Common myeloid progenitor, CD34-positive (primary cell): Measurements from ENCODE around the gene CTNNBL1.
"Not testable (repeated sequence)": the region's sequence is repeated elsewhere in the genome, so short reads cannot be mapped to it uniquely, and the experiment has no call there.

Source experiments
- CTCF ChIA-PET: fragments of 350-600 bp; sonication (Branson Sonifier 250); formaldehyde crosslinking; loops from one replicate; lab custom pipeline; 2021; ENCODE audit warnings: antibody characterized with exemption; lab: Charles Lee
- POLR2A ChIA-PET: fragments of 350-600 bp; sonication (Branson Sonifier 250); formaldehyde crosslinking; loops from one replicate; lab custom pipeline; 2021; ENCODE audit warnings: antibody characterized with exemption; lab: Charles Lee
- DNase-seq, 3 donors: peaks; one replicate each; pipeline versions ENCODE4 v3.0.0 to v3.0.0-alpha.2; 2013
- H3K27ac ChIP-seq, 2 experiments: 1 replicate in 1 of 2; 2 replicates in 1 of 2; pipeline ENCODE4 v1.7.0; 2013; ENCODE audit warnings: inconsistent platforms in 2 of 2, low read length in 2 of 2, mild to moderate bottlenecking in 2 of 2, low read depth in 1 of 2, moderate library complexity in 1 of 2; ENCODE audit not compliant: severe bottlenecking in 2 of 2, insufficient read depth in 1 of 2, poor library complexity in 1 of 2
- H3K27me3 ChIP-seq, 5 experiments: replicated peaks in 2 of 5; 1 replicate in 3 of 5; 2 replicates in 2 of 5; pipeline versions ENCODE4 v1.6.1 to v1.7.0; 2013; ENCODE audit warnings: low read length in 4 of 5, mild to moderate bottlenecking in 2 of 5, moderate library complexity in 2 of 5, inconsistent platforms in 1 of 5; ENCODE audit not compliant: insufficient read depth in 5 of 5, control insufficient read depth in 4 of 5
- H3K36me3 ChIP-seq, 4 experiments: 1 replicate in 2 of 4; 2 replicates in 2 of 4; pipeline versions ENCODE4 v1.6.1 to v1.7.0; 2013; ENCODE audit warnings: low read length in 3 of 4, control low read depth in 1 of 4, mild to moderate bottlenecking in 1 of 4; ENCODE audit not compliant: control insufficient read depth in 4 of 4, insufficient read depth in 4 of 4
- H3K4me1 ChIP-seq, 4 experiments: 1 replicate in 3 of 4; 2 replicates in 1 of 4; pipeline versions ENCODE4 v1.6.1 to v1.7.1; 2013; ENCODE audit warnings: low read length in 3 of 4, mild to moderate bottlenecking in 3 of 4, control low read depth in 1 of 4, inconsistent platforms in 1 of 4, moderate library complexity in 1 of 4; ENCODE audit not compliant: control insufficient read depth in 4 of 4, insufficient read depth in 4 of 4; ENCODE audit errors: control extremely low read depth in 1 of 4
- H3K4me3 ChIP-seq, 7 experiments: 1 replicate in 4 of 7; 2 replicates in 3 of 7; pipeline versions ENCODE4 v1.5.1 to v1.7.0; 2013; ENCODE audit warnings: mild to moderate bottlenecking in 7 of 7, low read length in 6 of 7, moderate library complexity in 6 of 7, inconsistent platforms in 2 of 7, low read depth in 2 of 7, control low read depth in 1 of 7; ENCODE audit not compliant: insufficient read depth in 4 of 7, control insufficient read depth in 1 of 7; ENCODE audit errors: extremely low read depth in 1 of 7
- H3K9me3 ChIP-seq, 5 experiments: 1 replicate in 4 of 5; 2 replicates in 1 of 5; pipeline versions ENCODE4 v1.6.1 to v1.7.1; 2013; ENCODE audit warnings: low read length in 4 of 5, mild to moderate bottlenecking in 2 of 5, inconsistent platforms in 1 of 5, low read depth in 1 of 5, moderate library complexity in 1 of 5; ENCODE audit not compliant: control insufficient read depth in 4 of 5, insufficient read depth in 2 of 5; ENCODE audit errors: control extremely low read depth in 1 of 5
- WGBS: methylation state at CpG from one replicate; pipeline ENCODE4 v1.1.5; 2013; ENCODE audit not compliant: insufficient coverage; 5-methylcytosine and 5-hydroxymethylcytosine counted together

Gene CTNNBL1

GRCh38 chr20:37651932-37652331, 41.9 kb upstream of the CTNNBL1 start:
- WGBS: 71% methylated on average over 3 of the region's 5 CpGs
- ChIA-PET POLR2A (no interaction called here), CTCF (no interaction called here)
- H3K4me1 ChIP-seq: no peaks in the 10 kb centered on the region
- H3K9me3 ChIP-seq: no peaks in the 10 kb centered on the region
- no peaks in the 10 kb centered on the region for H3K36me3 ChIP-seq
- H3K4me3 ChIP-seq: no peak overlapping the region
- no peak overlapping the region for H3K27ac ChIP-seq
- DNase-seq: peak; percentile 47 to 75 (median 73)
- H3K27me3 ChIP-seq: peaks cover 0 to 10% (median 4%) of the 10 kb centered on the region in 5 experiments

GRCh38 chr20:37656945-37657344, 36.9 kb upstream of the CTNNBL1 start:
- Histone ChIP-seq H3K9me3 (no peaks in the 10 kb centered on the region), H3K4me3 (no peak overlapping the region), H3K27me3 (peaks cover 0 to 8% (median 0%) of the 10 kb centered on the region in 5 experiments), H3K27ac (no peak overlapping the region), H3K36me3 (no peaks in the 10 kb centered on the region), H3K4me1 (no peaks in the 10 kb centered on the region)
- CTCF ChIA-PET: no interaction called here
- 91% methylated on average over 4 of the region's 6 CpGs for WGBS
- POLR2A ChIA-PET: no interaction called here
- no peak for DNase-seq

- POLR2A ChIA-PET: no interaction called here
- H3K9me3 ChIP-seq: no peaks in the 10 kb centered on the region
- DNase-seq: no peak
- no peaks in the 10 kb centered on the region for H3K4me1 ChIP-seq
- H3K4me3 ChIP-seq: no peak overlapping the region
- WGBS: 78% methylated on average over 5 of the region's 6 CpGs
- peaks cover 0 to 5% (median 0%) of the 10 kb centered on the region in 5 experiments for H3K27me3 ChIP-seq
- no peaks in the 10 kb centered on the region for H3K36me3 ChIP-seq
- CTCF ChIA-PET: interaction anchor here (1.5 kb wide), 1 partner anchor 11 kb away, joined by 6 read pairs; no protein-coding TSS in a partner anchor
- H3K27ac ChIP-seq: no peak overlapping the region
Observed at GRCh38 chr20:37657924-37658804, 35.7 kb upstream of the CTNNBL1 start.

GRCh38 chr20:37661519-37661918, 32.3 kb upstream of the CTNNBL1 start:
- H3K9me3 ChIP-seq: peaks cover 0 to 3% (median 0%) of the 10 kb centered on the region in 5 experiments
- H3K4me1 ChIP-seq: no peaks in the 10 kb centered on the region
- 97% methylated on average over 6 of the region's 6 CpGs for WGBS
- no peak for DNase-seq
- H3K27ac ChIP-seq: no peak overlapping the region
- ChIA-PET CTCF (no interaction called here), POLR2A (no interaction called here)
- no peak overlapping the region for H3K4me3 ChIP-seq
- H3K36me3 ChIP-seq: no peaks in the 10 kb centered on the region
- peaks cover 0 to 5% (median 0%) of the 10 kb centered on the region in 5 experiments for H3K27me3 ChIP-seq

GRCh38 chr20:37662308-37662707, 31.5 kb upstream of the CTNNBL1 start:
- H3K36me3 ChIP-seq: no peaks in the 10 kb centered on the region
- DNase-seq: no peak
- 74% methylated on average over 3 of the region's 3 CpGs for WGBS
- ChIA-PET POLR2A (no interaction called here), CTCF (no interaction called here)
- no peak overlapping the region for H3K4me3 ChIP-seq
- H3K27ac ChIP-seq: no peak overlapping the region
- peaks cover 0 to 3% (median 0%) of the 10 kb centered on the region in 5 experiments for H3K9me3 ChIP-seq
- peaks cover 0 to 2% (median 0%) of the 10 kb centered on the region in 5 experiments for H3K27me3 ChIP-seq
- no peaks in the 10 kb centered on the region for H3K4me1 ChIP-seq

GRCh38 chr20:37664595-37664994, 29.2 kb upstream of the CTNNBL1 start:
- whole genome bisulfite sequencing: 94% methylated on average over 3 of the region's 4 CpGs

GRCh38 chr20:37668166-37668565, 25.7 kb upstream of the CTNNBL1 start:
- POLR2A ChIA-PET: no interaction called here
- CTCF ChIA-PET: interaction anchor here (2.2 kb wide), 1 partner anchor 9 kb away, joined by 6 read pairs; no protein-coding TSS in a partner anchor
- 98% methylated on average over 6 of the region's 9 CpGs for WGBS

More at GRCh38 chr20:37664595-37664994, 29.2 kb upstream of the CTNNBL1 start:
- CTCF ChIA-PET, H3K27ac ChIP-seq, H3K4me3 ChIP-seq, H3K27me3 ChIP-seq, H3K4me1 ChIP-seq, H3K36me3 ChIP-seq, DNase-seq, POLR2A ChIA-PET, H3K9me3 ChIP-seq: not testable (repeated sequence)

More at GRCh38 chr20:37668166-37668565, 25.7 kb upstream of the CTNNBL1 start:
- Histone ChIP-seq H3K36me3 (no peaks in the 10 kb centered on the region), H3K27me3 (peaks cover 0 to 17% (median 9%) of the 10 kb centered on the region in 5 experiments), H3K4me3 (no peak overlapping the region), H3K4me1 (peaks cover 0 to 9% (median 5%) of the 10 kb centered on the region in 4 experiments), H3K27ac (no peak overlapping the region), H3K9me3 (peaks cover 0 to 3% (median 0%) of the 10 kb centered on the region in 5 experiments)
- no peak for DNase-seq
